ENCODE measurements around the gene NAP1L5. TPM values are rescaled to one million over a fixed set of nuclear protein-coding genes. Genes with fewer than 3 reads are reported as not detected.
A peak's percentile ranks its signal among the peaks of the same experiment; 100 is the strongest.

Gene NAP1L5
- total and polyA plus RNA-seq, 2 experiments from 2014 or later, result 2.0 to 2.4 TPM

GRCh38 chr4:88693792-88694191, 3.8 kb downstream of the NAP1L5 start:
- Mint-ChIP-seq H3K9me3 (no peaks in the 10 kb centered on the region), H3K4me3 (no peak overlapping the region), H3K27me3 (ENCODE audit: insufficient read depth, low read depth, poor library complexity) (peaks cover 5% of the 10 kb centered on the region), H3K36me3 (ENCODE audit: low read depth) (no peaks in the 10 kb centered on the region), H3K27ac (no peak overlapping the region), H3K4me1 (peaks cover 3% of the 10 kb centered on the region; the same call in 2 of the 3 replicates)
- H3K4me2 ChIP-seq, result no peak overlapping the region
- DNase-seq (ENCODE audit: low spot score) (no peak), ATAC-seq (no peak)
- H3K27ac ChIP-seq (ENCODE audit: low read depth), result no peak overlapping the region
- H4K20me1 ChIP-seq (replicated peaks; ENCODE audit: insufficient read depth), result no peaks in the 10 kb centered on the region
- H3F3A ChIP-seq (replicated peaks; ENCODE audit: low read depth), result no peaks in the 10 kb centered on the region
- no peaks in the 10 kb centered on the region for H3K79me2 ChIP-seq (replicated peaks; ENCODE audit: insufficient read depth)
- H3K4me1 ChIP-seq (ENCODE audit: insufficient read depth), result no peaks in the 10 kb centered on the region
- H2AFZ ChIP-seq, result no peak overlapping the region
- H3K27me3 ChIP-seq (ENCODE audit: insufficient read depth), result peaks cover 5% of the 10 kb centered on the region; the same call in 1 of the 2 replicates
- no peaks in the 10 kb centered on the region for H3K36me3 ChIP-seq (ENCODE audit: insufficient read depth)
- H3K4me3 ChIP-seq, result no peak overlapping the region
- TF ChIP-seq EZH2 (IDR thresholded peaks at IDR 0.05; ENCODE audit: low read depth, unreplicated experiment) (no peak), NANOG (IDR thresholded peaks at IDR 0.05; ENCODE audit: borderline replicate concordance) (no peak)
- H3K9me2 ChIP-seq (ENCODE audit: insufficient read depth), result no peaks in the 10 kb centered on the region

GRCh38 chr4:88690355-88690754, 7.3 kb downstream of the NAP1L5 start:
- Histone ChIP-seq H3K4me3 (no peak overlapping the region), H3F3A (replicated peaks; ENCODE audit: low read depth) (no peaks in the 10 kb centered on the region), H3K4me2 (no peak overlapping the region), H3K79me2 (replicated peaks; ENCODE audit: insufficient read depth) (no peaks in the 10 kb centered on the region), H3K4me1 (ENCODE audit: insufficient read depth) (no peaks in the 10 kb centered on the region), H3K9me2 (ENCODE audit: insufficient read depth) (no peaks in the 10 kb centered on the region), H3K27ac (ENCODE audit: low read depth) (no peak overlapping the region), H3K27me3 (ENCODE audit: insufficient read depth) (no peaks in the 10 kb centered on the region), H2AFZ (no peak overlapping the region), H4K20me1 (replicated peaks; ENCODE audit: insufficient read depth) (no peaks in the 10 kb centered on the region), H3K36me3 (ENCODE audit: insufficient read depth) (no peaks in the 10 kb centered on the region)
- ATAC-seq, result no peak
- Mint-ChIP-seq H3K4me1 (peaks cover 3% of the 10 kb centered on the region; the same call in 2 of the 3 replicates), H3K27ac (peak overlapping the region; percentile 73), H3K27me3 (ENCODE audit: insufficient read depth, low read depth, poor library complexity) (peaks cover under 1% of the 10 kb centered on the region), H3K9me3 (no peaks in the 10 kb centered on the region), H3K36me3 (ENCODE audit: low read depth) (no peaks in the 10 kb centered on the region), H3K4me3 (no peak overlapping the region)
- no peak for DNase-seq (ENCODE audit: low spot score)
- TF ChIP-seq ZNF331 (CRISPR knock-in tag; IDR thresholded peaks at IDR 0.05; ENCODE audit: low read depth) (no peak), EZH2phosphoT487 (IDR thresholded peaks at IDR 0.05; ENCODE audit: unreplicated experiment) (no peak), STAT1 (IDR thresholded peaks at IDR 0.05; ENCODE audit: unreplicated experiment) (no peak), ZNF114 (CRISPR knock-in tag; IDR thresholded peaks at IDR 0.05) (no peak), CTCF (conservative IDR thresholded peaks at IDR 0.05; ENCODE audit: low read depth in 2 of 2) (no peak), CREB1 (CRISPR knock-in tag; IDR thresholded peaks at IDR 0.05; ENCODE audit: low read depth) (no peak), ETS1 (IDR thresholded peaks at IDR 0.05) (no peak), JUNB (IDR thresholded peaks at IDR 0.05; ENCODE audit: unreplicated experiment) (no peak), NANOG (IDR thresholded peaks at IDR 0.05; ENCODE audit: borderline replicate concordance) (no peak), ZNF462 (CRISPR knock-in tag; IDR thresholded peaks at IDR 0.05) (no peak)

Measured in GM23338 (cell line).